ENCODE measurements around the gene GPRC5C. TPM values are rescaled to one million over a fixed set of nuclear protein-coding genes. Genes with fewer than 3 reads are reported as not detected.

Gene GPRC5C
- total and polyA plus RNA-seq, 2 donors (not counting 3 experiments of a cell fraction or from before 2014, with no cell fraction given), result not detected

DNA sequence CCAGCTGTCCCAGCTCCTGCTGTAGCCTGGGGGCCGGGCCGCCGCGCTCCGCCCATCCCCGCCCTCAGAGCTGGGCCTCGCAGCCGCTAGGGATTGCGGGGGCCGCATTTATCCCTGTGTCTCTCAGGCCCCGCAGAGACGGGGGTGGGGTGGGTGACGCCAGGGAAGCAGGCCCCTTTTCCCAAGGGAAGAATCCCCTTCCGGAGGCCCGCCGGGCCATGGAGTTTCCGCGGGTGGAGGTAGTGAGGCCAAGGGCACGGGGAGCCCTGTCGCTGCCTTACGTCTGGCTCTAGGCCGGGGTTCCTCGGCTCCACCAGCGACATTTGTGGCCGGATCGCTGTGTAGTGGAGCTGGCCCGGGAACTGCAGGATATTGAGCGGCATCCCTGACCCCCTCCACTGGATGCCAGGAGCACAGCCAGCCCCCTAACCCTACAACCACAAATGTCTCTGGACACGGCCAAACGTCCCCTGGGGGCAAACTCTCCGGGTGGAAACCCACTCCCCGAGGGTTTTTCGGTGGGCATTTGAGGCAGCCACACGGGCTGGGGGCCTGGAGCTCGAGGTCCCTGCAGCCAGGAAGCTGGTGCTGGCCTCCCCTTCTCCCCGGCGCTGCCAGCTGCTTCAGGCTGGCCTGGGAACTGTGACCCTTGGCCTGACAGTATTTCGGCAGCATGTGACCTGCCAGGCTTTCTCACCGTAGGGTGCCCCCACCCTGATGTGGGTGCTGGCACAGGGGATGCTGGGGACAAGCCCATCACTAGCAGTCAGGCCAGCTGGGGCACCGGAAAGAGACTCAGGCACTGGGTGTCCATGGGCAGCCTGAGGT lies 22.5 kb downstream of the GPRC5C start:
- TF ChIP-seq POLR2AphosphoS5 (IDR thresholded peaks at IDR 0.05; ENCODE audit: insufficient read depth, low read depth, low read length), result no peak
- TF ChIP-seq EZH2 (IDR thresholded peaks at IDR 0.05; ENCODE audit: borderline replicate concordance, low read depth, low read length, severe bottlenecking), result no peak
- no peak for TF ChIP-seq MYC (IDR thresholded peaks at IDR 0.05; ENCODE audit: low read depth, low read length)
- no peak for TF ChIP-seq CTCF (IDR thresholded peaks at IDR 0.05; ENCODE audit: extremely low read depth in 1 of 2, insufficient read depth in 1 of 2, low read depth in 1 of 2, low read length in 2 of 2)
- no peak for TF ChIP-seq JUN (IDR thresholded peaks at IDR 0.05; ENCODE audit: borderline replicate concordance, insufficient read depth, insufficient read length, low read depth)
- no peak for TF ChIP-seq POLR2A (IDR thresholded peaks at IDR 0.05; ENCODE audit: low read depth, low read length)
- TF ChIP-seq GATA2 (IDR thresholded peaks at IDR 0.05; ENCODE audit: insufficient read depth, insufficient read length, low read depth, low read length), result no peak
- TF ChIP-seq, protein P1, sequence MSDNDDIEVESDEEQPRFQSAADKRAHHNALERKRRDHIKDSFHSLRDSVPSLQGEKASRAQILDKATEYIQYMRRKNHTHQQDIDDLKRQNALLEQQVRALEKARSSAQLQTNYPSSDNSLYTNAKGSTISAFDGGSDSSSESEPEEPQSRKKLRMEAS (IDR thresholded peaks at IDR 0.05; ENCODE audit: insufficient read depth, insufficient read length), result no peak
- peak overlapping the region; percentile 24 for H3K4me2 ChIP-seq (ENCODE audit: insufficient read depth, low read length)
- H3K9ac ChIP-seq (replicated peaks; ENCODE audit: extremely low read depth, insufficient read depth, low read length), result peak overlapping the region; percentile 29
- FAIRE-seq (peak; percentile 70), DNase-seq (ENCODE audit: low read depth, low spot score) (peak; percentile 46)
- H3K79me2 ChIP-seq (ENCODE audit: control insufficient read depth, insufficient read depth, low read length), result no peaks in the 10 kb centered on the region
- intact Hi-C loops (cut with micrococcal nuclease) (loop anchor here (1.0 kb wide), 1 partner anchor 241 kb away; the partner anchor contains the start of gene TTYH2), dilution Hi-C loops (cut with MboI; ENCODE audit: extremely low pct_ligation_motif_present, low sequenced_read_pairs) (no loop called here)
- BruUV-seq (replicated peaks), result no TSS peak
- POLR2A ChIA-PET, result no interaction called here
- CTCF ChIA-PET, result interaction anchor here (0.7 to 9.2 kb wide), 6 partner anchors 75 to 255 kb away, joined by 3 to 221 read pairs (median 8); partner anchors contain the start of genes BTBD17, GPR142 and TTYH2
- no peaks in the 10 kb centered on the region for H3K27me3 ChIP-seq (ENCODE audit: control insufficient read depth in 2 of 2, insufficient read depth in 2 of 2, low read length in 2 of 2)
- H2AFZ ChIP-seq (ENCODE audit: low read depth, low read length), result peak overlapping the region; percentile 72
- H3K36me3 ChIP-seq (ENCODE audit: control insufficient read depth in 2 of 2, extremely low read depth in 1 of 2, insufficient read depth in 2 of 2, low read length in 2 of 2), result no peaks in the 10 kb centered on the region
- no peaks in the 10 kb centered on the region for H3K9me3 ChIP-seq (replicated peaks; ENCODE audit: control insufficient read depth, insufficient read depth, low read length)
- H4K20me1 ChIP-seq (replicated peaks; ENCODE audit: control insufficient read depth, extremely low read depth, insufficient read depth, low read length), result no peaks in the 10 kb centered on the region
- H3K27ac ChIP-seq (ENCODE audit: insufficient read depth, low read depth, low read length), result no peak overlapping the region
- peaks cover 3% of the 10 kb centered on the region for H3K4me1 ChIP-seq (ENCODE audit: control insufficient read depth, extremely low read depth, insufficient read depth, low read length)
- no peaks in the 10 kb centered on the region for H3K9me1 ChIP-seq (replicated peaks; ENCODE audit: control insufficient read depth, extremely low read depth, insufficient read depth, low read length)
- H3K4me3 ChIP-seq (replicated peaks in 1 of 3; ENCODE audit: insufficient read depth in 1 of 3, low read depth in 1 of 3, low read length in 3 of 3), result peak overlapping the region in 2 of 3 experiments; percentile 6 to 15
